ENCODE data around the gene BCAS3.

- TF ChIP-seq CTCF (IDR thresholded peaks at IDR 0.05; ENCODE audit: low read length) = no peak
- no peak for TF ChIP-seq EZH2 (IDR thresholded peaks at IDR 0.05; ENCODE audit: borderline replicate concordance, low read length)
Observed at GRCh38 chr17:61225178-61225882, 547.7 kb downstream of the BCAS3 start.

Data from OCI-LY1 (cell line).